ENCODE results near the gene COL21A1.
A peak's percentile ranks its signal among the peaks of the same experiment; 100 is the strongest.

Gene COL21A1

GRCh38 chr6:56062836-56063235 lies 184.5 kb downstream of the COL21A1 start:
- DNase-seq (ENCODE audit: low read depth, low spot score), result no peak
- H3K4me3 ChIP-seq (ENCODE audit: low read depth, low read length), result no peak overlapping the region
- in situ Hi-C loops (cut with HindIII; ENCODE audit: low sequenced_read_pairs), result no loop called here
- no peak for TF ChIP-seq CTCF (IDR thresholded peaks at IDR 0.05; ENCODE audit: low read depth, low read length)

GRCh38 chr6:56058636-56059035 lies 188.7 kb downstream of the COL21A1 start:
- TF ChIP-seq CTCF (IDR thresholded peaks at IDR 0.05; ENCODE audit: low read depth, low read length), result no peak
- DNase-seq (ENCODE audit: low read depth, low spot score), result no peak
- in situ Hi-C loops (cut with HindIII; ENCODE audit: low sequenced_read_pairs), result no loop called here
- H3K4me3 ChIP-seq (ENCODE audit: low read depth, low read length), result no peak overlapping the region

- DNase-seq (ENCODE audit: low read depth, low spot score), result peak; percentile 51
- TF ChIP-seq CTCF (IDR thresholded peaks at IDR 0.05; ENCODE audit: low read depth, low read length), result no peak
- H3K4me3 ChIP-seq (ENCODE audit: low read depth, low read length), result no peak overlapping the region
- in situ Hi-C loops (cut with HindIII; ENCODE audit: low sequenced_read_pairs), result no loop called here
Measured at GRCh38 chr6:56055081-56055704, 192.2 kb downstream of the COL21A1 start.

GRCh38 chr6:56051202-56051598 lies 196.2 kb downstream of the COL21A1 start:
- no peak overlapping the region for H3K4me3 ChIP-seq (ENCODE audit: low read depth, low read length)
- no peak for DNase-seq (ENCODE audit: low read depth, low spot score)
- in situ Hi-C loops (cut with HindIII; ENCODE audit: low sequenced_read_pairs), result no loop called here
- TF ChIP-seq CTCF (IDR thresholded peaks at IDR 0.05; ENCODE audit: low read depth, low read length), result no peak

GRCh38 chr6:56050530-56051201 lies 196.7 kb downstream of the COL21A1 start:
- no peak for DNase-seq (ENCODE audit: low read depth, low spot score)
- in situ Hi-C loops (cut with HindIII; ENCODE audit: low sequenced_read_pairs), result no loop called here
- no peak overlapping the region for H3K4me3 ChIP-seq (ENCODE audit: low read depth, low read length)
- no peak for TF ChIP-seq CTCF (IDR thresholded peaks at IDR 0.05; ENCODE audit: low read depth, low read length)

- no peak overlapping the region for H3K4me3 ChIP-seq (ENCODE audit: low read depth, low read length)
- no peak for TF ChIP-seq CTCF (IDR thresholded peaks at IDR 0.05; ENCODE audit: low read depth, low read length)
- no peak for DNase-seq (ENCODE audit: low read depth, low spot score)
- in situ Hi-C loops (cut with HindIII; ENCODE audit: low sequenced_read_pairs), result no loop called here
Measured at GRCh38 chr6:56048601-56049000, 198.8 kb downstream of the COL21A1 start.
